Lower lobe of right lung (tissue), 2 donors: ENCODE measurements around the gene ARL8A. TPM values are rescaled to one million over a fixed set of nuclear protein-coding genes. Genes with fewer than 3 reads are reported as not detected.
A peak's percentile ranks its signal among the peaks of the same experiment; 100 is the strongest.

Experiments used
- ATAC-seq, 2 donors: fragments of 200-7000 bp; cut with Tn5 transposase; one replicate each; pipeline ENCODE4 v1.9.1; 2020 to 2022; ENCODE audit warnings: mild to moderate bottlenecking in 2 of 2, moderate library complexity in 2 of 2
- DNase-seq: peaks from one replicate; pipeline ENCODE4 v3.0.0-alpha.2; 2020
- H3K27ac ChIP-seq: fragments of 200-600 bp; one replicate; pipeline ENCODE4 v1.8.0; 2022
- H3K27me3 ChIP-seq: fragments of 200-600 bp; one replicate; pipeline ENCODE4 v1.8.0; 2022; ENCODE audit warnings: low read depth
- H3K36me3 ChIP-seq: fragments of 200-600 bp; one replicate; pipeline ENCODE4 v1.8.0; 2022; ENCODE audit warnings: mild to moderate bottlenecking
- H3K4me1 ChIP-seq: fragments of 200-600 bp; one replicate; pipeline ENCODE4 v1.8.0; 2022
- H3K4me3 ChIP-seq: fragments of 200-600 bp; one replicate; pipeline ENCODE4 v1.8.0; 2022; ENCODE audit warnings: mild to moderate bottlenecking
- H3K9me3 ChIP-seq: fragments of 200-600 bp; one replicate; pipeline ENCODE4 v1.8.0; 2022
- intact Hi-C: fragments of 100-400 bp; cut with DNase I; formaldehyde crosslinking; loops from one replicate; pipeline ENCODE4 v1.11.0; 2022
- total RNA-seq: library from RNA; stranded (reverse); fragmentation: NEBNext Ultra II Directional; extraction: Animal tissue kit (Norgen Biotek cat#: 25700); gene quantifications from one replicate; pipeline ENCODE4 v1.2.1, GENCODE V29; 2021
- TF ChIP-seq, protein P1 (sequence below): fragments of 200-600 bp; IDR thresholded peaks from one replicate; pipeline ENCODE4 v1.8.0; 2022; ENCODE audit warnings: antibody characterized with exemption, mild to moderate bottlenecking
- donor health status: DM: no; HTN: yes; CAD: no; lungs with severe emphysema.

The ARL8A gene
- total RNA-seq, 1 donor from 2014 or later, result 98.0 TPM

DNA sequence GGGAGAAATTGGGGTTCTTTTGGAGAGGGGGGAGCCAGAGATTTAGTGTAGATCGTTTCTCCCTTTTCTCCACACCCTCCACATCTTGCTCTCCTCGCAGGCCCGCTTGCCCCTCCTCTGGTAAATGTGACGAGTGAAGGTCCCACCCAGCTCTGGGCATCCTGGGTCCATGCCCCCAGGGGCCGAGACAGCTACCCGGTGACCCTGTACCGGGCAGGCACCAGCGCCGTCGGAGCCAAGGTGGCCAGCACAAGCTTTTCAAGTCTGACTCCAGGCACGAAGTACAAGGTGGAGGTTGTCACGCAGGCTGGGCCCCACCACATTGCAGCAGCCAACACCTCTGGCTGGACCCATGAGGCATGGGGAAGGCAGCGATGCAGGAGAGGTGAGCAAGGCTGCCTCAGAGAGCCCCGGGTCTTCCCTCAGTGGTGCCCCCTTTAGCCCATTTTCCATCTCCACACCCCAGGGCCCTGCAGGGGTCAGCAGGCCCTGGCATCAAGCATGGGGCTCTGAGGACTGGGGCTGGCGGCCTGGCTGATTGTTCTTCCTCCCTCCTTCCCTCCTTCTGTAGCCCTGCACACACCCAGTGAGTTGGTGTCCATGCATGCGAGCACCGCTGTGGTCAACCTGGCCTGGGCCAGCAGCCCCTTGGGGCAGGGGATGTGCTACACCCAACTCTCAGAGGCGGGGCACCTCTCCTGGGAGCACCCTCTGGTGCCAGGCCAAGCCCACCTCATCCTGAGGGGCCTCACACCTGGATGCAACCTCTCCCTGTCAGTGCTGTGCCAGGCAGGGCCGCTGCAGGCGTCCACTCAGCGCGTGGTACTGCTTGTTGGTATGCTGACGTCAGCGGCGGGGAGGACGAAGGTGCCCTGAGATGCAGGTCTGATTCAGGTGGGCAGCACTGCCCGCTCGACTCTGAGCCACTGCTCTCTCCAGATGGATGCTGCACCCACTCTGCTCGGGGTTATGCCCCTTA, 32.7 kb upstream of the ARL8A start:
- Histone ChIP-seq H3K9me3 (no peaks in the 10 kb centered on the region), H3K27ac (no peak overlapping the region), H3K27me3 (peaks cover 10% of the 10 kb centered on the region), H3K4me3 (no peak overlapping the region), H3K4me1 (no peaks in the 10 kb centered on the region), H3K36me3 (no peaks in the 10 kb centered on the region)
- DNase-seq, result no peak
- TF ChIP-seq, protein P1, sequence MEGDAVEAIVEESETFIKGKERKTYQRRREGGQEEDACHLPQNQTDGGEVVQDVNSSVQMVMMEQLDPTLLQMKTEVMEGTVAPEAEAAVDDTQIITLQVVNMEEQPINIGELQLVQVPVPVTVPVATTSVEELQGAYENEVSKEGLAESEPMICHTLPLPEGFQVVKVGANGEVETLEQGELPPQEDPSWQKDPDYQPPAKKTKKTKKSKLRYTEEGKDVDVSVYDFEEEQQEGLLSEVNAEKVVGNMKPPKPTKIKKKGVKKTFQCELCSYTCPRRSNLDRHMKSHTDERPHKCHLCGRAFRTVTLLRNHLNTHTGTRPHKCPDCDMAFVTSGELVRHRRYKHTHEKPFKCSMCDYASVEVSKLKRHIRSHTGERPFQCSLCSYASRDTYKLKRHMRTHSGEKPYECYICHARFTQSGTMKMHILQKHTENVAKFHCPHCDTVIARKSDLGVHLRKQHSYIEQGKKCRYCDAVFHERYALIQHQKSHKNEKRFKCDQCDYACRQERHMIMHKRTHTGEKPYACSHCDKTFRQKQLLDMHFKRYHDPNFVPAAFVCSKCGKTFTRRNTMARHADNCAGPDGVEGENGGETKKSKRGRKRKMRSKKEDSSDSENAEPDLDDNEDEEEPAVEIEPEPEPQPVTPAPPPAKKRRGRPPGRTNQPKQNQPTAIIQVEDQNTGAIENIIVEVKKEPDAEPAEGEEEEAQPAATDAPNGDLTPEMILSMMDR, result no peak
- no peak for ATAC-seq
- intact Hi-C loops, result no loop called here

DNA sequence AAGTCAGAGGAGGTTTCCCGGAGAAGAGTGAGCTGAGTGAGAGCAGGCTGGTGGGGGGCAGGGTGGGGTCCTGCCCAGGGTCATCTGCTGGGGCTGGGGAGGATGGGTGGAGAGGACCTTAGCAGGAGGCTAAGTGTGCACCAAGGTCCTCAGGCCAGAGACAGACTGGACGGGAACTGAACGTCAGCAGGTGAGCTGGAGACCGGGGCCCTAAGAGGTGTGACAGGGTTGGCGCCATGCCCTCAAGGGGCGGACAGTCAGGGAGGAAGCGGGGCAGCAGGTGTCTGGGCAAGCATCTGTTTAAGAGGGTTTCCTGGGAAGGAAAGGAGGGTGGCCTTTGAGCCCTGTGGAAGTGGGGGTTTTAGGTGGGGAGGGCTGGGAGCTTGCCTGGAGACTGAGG, 29.5 kb upstream of the ARL8A start:
- DNase-seq, result no peak
- Histone ChIP-seq H3K4me3 (no peak overlapping the region), H3K36me3 (no peaks in the 10 kb centered on the region), H3K9me3 (no peaks in the 10 kb centered on the region), H3K4me1 (no peaks in the 10 kb centered on the region), H3K27me3 (peaks cover 5% of the 10 kb centered on the region), H3K27ac (no peak overlapping the region)
- TF ChIP-seq, protein P1, result no peak
- no peak for ATAC-seq
- intact Hi-C loops, result no loop called here

DNA sequence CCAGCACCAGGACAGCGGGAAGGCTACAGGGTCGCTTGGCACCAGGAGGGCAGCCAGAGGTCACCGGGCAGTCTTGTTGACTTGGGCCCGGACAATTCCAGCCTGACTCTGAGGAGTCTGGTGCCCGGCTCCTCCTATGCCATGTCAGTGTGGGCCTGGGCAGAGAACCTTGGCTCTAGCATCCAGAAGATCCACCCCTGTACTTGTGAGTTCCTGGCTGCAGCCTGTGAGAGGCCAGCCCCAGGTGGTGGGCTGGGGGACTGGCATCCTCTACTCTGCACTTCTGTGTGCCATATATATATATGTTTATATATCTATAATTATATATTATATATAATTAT, 27.4 kb upstream of the ARL8A start:
- TF ChIP-seq, protein P1, result no peak
- Histone ChIP-seq H3K4me1 (peaks cover 7% of the 10 kb centered on the region), H3K9me3 (no peaks in the 10 kb centered on the region), H3K36me3 (no peaks in the 10 kb centered on the region), H3K4me3 (no peak overlapping the region), H3K27ac (no peak overlapping the region), H3K27me3 (no peaks in the 10 kb centered on the region)
- intact Hi-C loops, result no loop called here
- DNase-seq (no peak), ATAC-seq (no peak)

DNA sequence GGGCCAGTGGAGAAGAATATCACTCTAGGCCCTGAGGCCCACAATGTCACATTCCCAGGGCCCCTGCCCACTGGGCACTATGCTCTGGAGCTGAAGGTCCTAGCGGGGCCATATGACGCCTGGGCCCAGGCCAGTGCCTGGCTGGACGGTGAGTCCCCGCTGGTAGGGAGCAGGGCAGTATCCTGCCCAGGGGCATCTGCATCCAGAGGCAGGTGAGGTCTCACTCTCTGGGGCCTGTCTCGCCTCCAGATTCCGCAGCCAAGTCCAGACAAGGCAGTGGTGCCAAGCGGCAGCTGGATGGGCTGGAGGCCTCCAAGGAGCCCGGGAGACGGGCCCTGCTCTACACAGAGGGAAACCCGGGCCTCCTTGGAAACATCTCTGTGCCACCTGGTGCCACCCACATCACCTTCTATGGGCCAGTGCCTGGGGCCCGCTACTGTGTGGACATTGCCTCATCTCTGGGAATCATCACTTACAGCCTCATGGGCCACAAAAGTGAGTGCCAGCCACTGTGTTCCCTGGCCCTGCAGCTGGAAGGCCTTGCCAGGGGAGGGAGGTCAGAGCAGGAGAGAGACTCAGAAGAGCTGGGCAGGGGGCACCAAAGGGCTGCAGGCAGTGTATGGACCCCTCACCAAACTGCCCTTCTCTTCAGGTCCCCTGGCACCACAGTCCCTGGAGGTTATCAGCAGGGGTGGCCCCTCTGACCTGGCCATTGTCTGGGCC, 26.9 kb upstream of the ARL8A start:
- ATAC-seq, result peak in 1 of 2 donors; percentile 24

GRCh38 chr1:202170726-202171125, 26.2 kb upstream of the ARL8A start:
- Histone ChIP-seq H3K4me3 (no peak overlapping the region), H3K9me3 (no peaks in the 10 kb centered on the region), H3K36me3 (no peaks in the 10 kb centered on the region), H3K4me1 (peaks cover 7% of the 10 kb centered on the region), H3K27me3 (no peaks in the 10 kb centered on the region), H3K27ac (no peak overlapping the region)
- no peak for ATAC-seq
- intact Hi-C loops, result no loop called here
- TF ChIP-seq, protein P1, result no peak
- no peak for DNase-seq

More for the DNA sequence above, 26.9 kb upstream of the ARL8A start:
- no peak for DNase-seq
- Histone ChIP-seq H3K4me1 (peaks cover 7% of the 10 kb centered on the region), H3K4me3 (no peak overlapping the region), H3K36me3 (no peaks in the 10 kb centered on the region), H3K27ac (no peak overlapping the region), H3K27me3 (no peaks in the 10 kb centered on the region), H3K9me3 (no peaks in the 10 kb centered on the region)
- TF ChIP-seq, protein P1, result no peak
- intact Hi-C loops, result no loop called here
